NK-92 (cell line): Measurements from ENCODE around the gene EVC.

Experiments
- DNase-seq: peaks from one replicate; lab custom pipeline; 2025; ENCODE audit not compliant: unreplicated experiment; lab: John Stamatoyannopoulos, UW

The EVC gene

GRCh38 chr4:5710961-5711478 is at the start of gene EVC:
TSS of gene EVC (plus strand) at chr4:5711201. CDS start at chr4:5711381, 180 bp downstream.
- no peak for DNase-seq

- no peak for DNase-seq
Measured at GRCh38 chr4:5661237-5661636, 49.8 kb upstream of the EVC start.

GRCh38 chr4:5662555-5662954 is 48.4 kb upstream of the EVC start:
- DNase-seq: no peak

- DNase-seq: no peak
Measured at GRCh38 chr4:5664778-5665177, 46.2 kb upstream of the EVC start.

- no peak for DNase-seq
Measured at GRCh38 chr4:5666741-5667140, 44.3 kb upstream of the EVC start.

GRCh38 chr4:5676763-5677162 is 34.2 kb upstream of the EVC start:
- DNase-seq: no peak

- DNase-seq: no peak
Measured at GRCh38 chr4:5678977-5679376, 32.0 kb upstream of the EVC start.

- no peak for DNase-seq
Measured at GRCh38 chr4:5683566-5683965, 27.4 kb upstream of the EVC start.

GRCh38 chr4:5685296-5685695 is 25.7 kb upstream of the EVC start:
- no peak for DNase-seq

GRCh38 chr4:5686338-5686737 is 24.7 kb upstream of the EVC start:
- no peak for DNase-seq

- DNase-seq: no peak
Measured at GRCh38 chr4:5689065-5689464, 21.9 kb upstream of the EVC start.

- no peak for DNase-seq
Measured at GRCh38 chr4:5691491-5692132, 19.4 kb upstream of the EVC start.

GRCh38 chr4:5693871-5694270 is 17.1 kb upstream of the EVC start:
- no peak for DNase-seq

GRCh38 chr4:5696341-5696740 is 14.7 kb upstream of the EVC start:
- no peak for DNase-seq

GRCh38 chr4:5700459-5700858 is 10.5 kb upstream of the EVC start:
- no peak for DNase-seq

- DNase-seq: no peak
Measured at GRCh38 chr4:5701971-5702370, 9.0 kb upstream of the EVC start.

GRCh38 chr4:5703831-5704230 is 7.2 kb upstream of the EVC start:
- no peak for DNase-seq

- DNase-seq: no peak
Measured at GRCh38 chr4:5704276-5704675, 6.7 kb upstream of the EVC start.

- DNase-seq: no peak
Measured at GRCh38 chr4:5705647-5706320, 5.2 kb upstream of the EVC start.

GRCh38 chr4:5706486-5707290 is 4.3 kb upstream of the EVC start:
- DNase-seq: no peak

- no peak for DNase-seq
Measured at GRCh38 chr4:5707366-5707765, 3.6 kb upstream of the EVC start.
